Keratinocyte (primary cell): Measurements from ENCODE around the gene PNCK. TPM values are rescaled to one million over a fixed set of nuclear protein-coding genes. Genes with fewer than 3 reads are reported as not detected.
"Not testable (repeated sequence)": the region's sequence is repeated elsewhere in the genome, so short reads cannot be mapped to it uniquely, and the experiment has no call there.

ENCODE experiments used
- DNase-seq: peaks from one replicate; pipeline ENCODE4 v3.0.0-alpha.2; 2011; ENCODE audit warnings: low read depth, missing footprints, low spot score
- FAIRE-seq: peaks from 2 replicates; lab custom pipeline; 2011; peaks lifted over from hg19 to GRCh38; lab: Jason Lieb, UNC
- H2AFZ ChIP-seq: 2 replicates; pipeline ENCODE4 v1.6.0; 2012; ENCODE audit warnings: low read length, control low read depth, inconsistent platforms; ENCODE audit not compliant: control insufficient read depth
- H3K27ac ChIP-seq: 2 replicates; pipeline ENCODE4 v1.5.1; 2011; ENCODE audit warnings: low read length; ENCODE audit not compliant: control insufficient read depth, insufficient read depth
- H3K27me3 ChIP-seq: 3 replicates; pipeline ENCODE4 v1.6.0; 2011; ENCODE audit warnings: low read length; ENCODE audit not compliant: control insufficient read depth, insufficient read depth; ENCODE audit errors: extremely low read depth
- H3K36me3 ChIP-seq, 2 experiments: 2 replicates in 1 of 2; 3 replicates in 1 of 2; pipeline ENCODE4 v1.5.1; 2011; ENCODE audit warnings: low read length in 2 of 2, mild to moderate bottlenecking in 1 of 2; ENCODE audit not compliant: control insufficient read depth in 2 of 2, insufficient read depth in 2 of 2; ENCODE audit errors: extremely low read depth in 1 of 2
- H3K4me1 ChIP-seq: 3 replicates; pipeline ENCODE4 v1.5.1; 2011; ENCODE audit warnings: low read length; ENCODE audit not compliant: control insufficient read depth, insufficient read depth; ENCODE audit errors: extremely low read depth
- H3K4me2 ChIP-seq: 3 replicates; pipeline ENCODE4 v1.6.0; 2011; ENCODE audit warnings: low read depth, low read length; ENCODE audit not compliant: control insufficient read depth, insufficient read depth; ENCODE audit errors: extremely low read depth
- H3K4me3 ChIP-seq, 3 experiments: fragments of 200-600 bp in 1 of 3; sonication (generic) in 1 of 3; 2 replicates in 2 of 3; 3 replicates in 1 of 3; pipeline ENCODE4 v1.5.1; 2011 to 2016; ENCODE audit warnings: low read length in 3 of 3, mild to moderate bottlenecking in 3 of 3, control low read depth in 2 of 3, inconsistent platforms in 1 of 3, low read depth in 1 of 3, mixed read lengths in 1 of 3, mixed run types in 1 of 3, moderate library complexity in 1 of 3; ENCODE audit not compliant: control insufficient read depth in 2 of 3, insufficient read depth in 2 of 3; ENCODE audit errors: extremely low read depth in 1 of 3
- H3K79me2 ChIP-seq: 2 replicates; pipeline ENCODE4 v1.6.0; 2012; ENCODE audit warnings: low read length; ENCODE audit not compliant: control insufficient read depth, insufficient read depth
- H3K9ac ChIP-seq: 3 replicates; pipeline ENCODE4 v1.6.0; 2011; ENCODE audit warnings: low read length; ENCODE audit not compliant: control insufficient read depth, insufficient read depth; ENCODE audit errors: extremely low read depth
- H3K9me1 ChIP-seq: 3 replicates; pipeline ENCODE4 v1.6.0; 2011; ENCODE audit warnings: low read length; ENCODE audit not compliant: control insufficient read depth, insufficient read depth; ENCODE audit errors: extremely low read depth
- H3K9me3 ChIP-seq: 2 replicates; pipeline ENCODE4 v1.5.1; 2012; ENCODE audit warnings: low read depth, low read length; ENCODE audit not compliant: control insufficient read depth
- H4K20me1 ChIP-seq: 3 replicates; pipeline ENCODE4 v1.6.0; 2011; ENCODE audit warnings: low read length; ENCODE audit not compliant: control insufficient read depth, insufficient read depth; ENCODE audit errors: extremely low read depth
- CTCF ChIP-seq, 3 experiments: IDR thresholded peaks in 1 of 3; conservative IDR thresholded peaks in 1 of 3; optimal IDR thresholded peaks in 1 of 3; 2 replicates in 2 of 3; 3 replicates in 1 of 3; pipeline versions ENCODE3 to v1.5.1; 2011; ENCODE audit warnings: low read length in 3 of 3, mild to moderate bottlenecking in 3 of 3, moderate library complexity in 2 of 3, control low read depth in 1 of 3, inconsistent platforms in 1 of 3; ENCODE audit not compliant: insufficient read depth in 2 of 3; ENCODE audit errors: extremely low read depth in 1 of 3
- EZH2 ChIP-seq: IDR thresholded peaks from one replicate; pipeline ENCODE4 v1.6.1; 2012; ENCODE audit warnings: inconsistent platforms, mild to moderate bottlenecking, low read length, moderate library complexity
- dilution Hi-C: fragments of 300-500 bp; cut with MboI; formaldehyde crosslinking; loops from one replicate; pipeline ENCODE4 v1.7.0; 2020; ENCODE audit warnings: low sequenced_read_pairs; ENCODE audit not compliant: extremely low pct_ligation_motif_present
- polyA plus RNA-seq, 5 experiments: library from polyadenylated mRNA; depleted of rRNA in 3 of 5; stranded (reverse) in 3 of 5; stranded (forward) in 1 of 5; unstranded in 1 of 5; fragments of >200 nt; gene quantifications; 1 replicate in 1 of 5; 2 replicates in 3 of 5; 3 replicates in 1 of 5; pipeline versions ENCODE4 v1.2.1 to v1.2.3, GENCODE V29; 2011 to 2012; ENCODE audit warnings: missing spikeins in 2 of 5, low read depth in 1 of 5, low replicate concordance in 1 of 5

Gene PNCK
- polyA plus RNA-seq, 1 donor (not counting 4 experiments of a cell fraction or from before 2014, with no cell fraction given) = 0.24 TPM

DNA sequence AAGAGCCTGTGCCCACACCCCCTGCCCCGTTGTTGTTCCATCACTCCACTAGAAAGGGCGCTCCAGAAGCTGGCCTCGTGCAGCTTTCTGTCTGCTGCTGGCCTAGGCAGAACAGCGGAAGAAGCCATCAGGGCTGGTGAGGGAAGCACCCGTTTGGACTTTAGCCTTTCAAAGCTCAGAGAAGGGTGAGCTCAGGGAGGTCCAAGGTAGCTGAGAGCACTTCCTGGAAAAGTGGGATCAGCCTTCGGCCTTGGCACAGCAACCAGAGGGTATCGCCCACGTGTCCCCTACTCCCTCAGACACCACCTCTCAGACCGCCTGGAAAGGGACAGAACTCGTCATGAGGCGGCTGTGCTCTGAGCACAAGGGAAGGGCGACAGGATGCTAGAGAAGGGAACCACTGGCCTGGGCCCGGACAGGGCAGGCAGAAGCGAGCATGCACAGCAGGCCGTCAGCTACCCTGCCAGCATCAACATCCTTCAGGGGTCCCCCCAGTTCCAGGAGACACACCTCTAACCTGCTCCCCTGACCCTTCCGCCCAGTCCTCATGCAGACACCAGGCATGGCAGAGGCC, 25.7 kb upstream of the PNCK start:
- H3K9me1 ChIP-seq, FAIRE-seq, H3K36me3 ChIP-seq, H2AFZ ChIP-seq, H3K9me3 ChIP-seq, DNase-seq, H4K20me1 ChIP-seq, H3K27me3 ChIP-seq, H3K79me2 ChIP-seq, H3K9ac ChIP-seq, dilution Hi-C loops, H3K4me3 ChIP-seq, H3K27ac ChIP-seq, H3K4me2 ChIP-seq: not testable (repeated sequence)
- H3K4me1 ChIP-seq = peaks cover 12% of the 10 kb centered on the region

DNA sequence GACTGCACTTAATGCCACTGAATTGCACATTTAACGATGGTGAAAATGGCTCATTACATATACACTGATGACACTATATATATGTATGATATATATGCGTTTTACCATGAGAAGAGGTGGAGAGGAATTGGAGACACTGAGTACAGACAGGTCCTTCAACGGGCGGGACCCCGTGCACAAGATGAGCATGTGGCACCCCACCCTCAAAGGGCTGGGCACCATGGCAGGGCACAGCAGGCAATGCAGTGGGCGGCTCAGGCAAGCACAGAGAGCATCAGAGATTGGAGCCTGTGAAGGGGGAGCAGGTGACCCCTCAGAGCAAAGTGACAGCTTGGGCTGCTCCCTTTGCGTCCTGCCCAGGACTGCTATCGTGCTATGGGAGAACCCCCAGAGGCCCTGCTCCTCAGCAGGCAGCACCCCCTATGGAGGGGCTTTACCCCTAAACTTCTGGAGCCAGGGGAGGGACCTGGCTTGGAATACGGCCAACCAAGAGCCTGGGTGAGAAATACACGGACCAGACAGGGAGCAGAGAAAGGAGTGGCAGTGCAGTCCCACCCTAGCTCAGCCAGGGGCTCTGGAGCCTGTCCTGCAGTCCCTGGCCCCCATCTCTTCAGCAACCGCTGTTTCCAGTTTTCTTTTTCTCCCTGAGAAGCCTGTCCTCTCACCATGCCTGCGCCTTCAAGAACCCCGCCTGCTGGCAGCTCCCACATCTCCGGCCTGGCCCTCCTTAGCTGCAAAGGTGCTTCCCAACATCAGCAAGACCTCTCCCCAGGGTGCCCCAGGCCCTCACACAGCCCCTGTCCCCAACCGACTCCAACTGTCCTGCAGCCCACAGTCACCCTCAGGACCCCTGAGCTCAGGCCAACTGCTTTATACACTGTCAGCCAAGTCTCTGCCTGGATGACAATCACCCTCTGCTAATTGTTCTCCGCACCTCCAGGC, 24.6 kb upstream of the PNCK start:
- no peak for FAIRE-seq

GRCh38 chrX:153696986-153697722, 23.5 kb upstream of the PNCK start:
- H3K9ac ChIP-seq, H3K9me1 ChIP-seq, H3K4me1 ChIP-seq, H3K4me2 ChIP-seq, H3K36me3 ChIP-seq, H3K4me3 ChIP-seq, dilution Hi-C loops, H3K79me2 ChIP-seq, H3K27ac ChIP-seq, H3K9me3 ChIP-seq, H2AFZ ChIP-seq, H3K27me3 ChIP-seq, DNase-seq, H4K20me1 ChIP-seq, FAIRE-seq: not testable (repeated sequence)

More for the DNA sequence above, 24.6 kb upstream of the PNCK start:
- H3K4me3 ChIP-seq = no peak overlapping the region
- no peak for DNase-seq
- no peaks in the 10 kb centered on the region for H3K79me2 ChIP-seq
- peaks cover 0 to 7% of the 10 kb centered on the region in 2 experiments for H3K36me3 ChIP-seq
- no peak overlapping the region for H3K4me2 ChIP-seq
- no peaks in the 10 kb centered on the region for H3K9me3 ChIP-seq
- TF ChIP-seq EZH2 (no peak), CTCF (optimal IDR thresholded peaks at IDR 0.05 in 1 of 3, IDR thresholded peaks at IDR 0.05 in 1 of 3, conservative IDR thresholded peaks at IDR 0.05 in 1 of 3; ENCODE audit: extremely low read depth in 1 of 3, insufficient read depth in 2 of 3, low read length in 3 of 3) (no peak)
- no peaks in the 10 kb centered on the region for H4K20me1 ChIP-seq
- no peak overlapping the region for H3K27ac ChIP-seq
- no peak overlapping the region for H2AFZ ChIP-seq
- H3K27me3 ChIP-seq = no peaks in the 10 kb centered on the region
- H3K9me1 ChIP-seq = no peaks in the 10 kb centered on the region
- H3K4me1 ChIP-seq = peaks cover 1% of the 10 kb centered on the region
- dilution Hi-C loops = no loop called here
- no peak overlapping the region for H3K9ac ChIP-seq

- H3K4me3 ChIP-seq, H3K9me3 ChIP-seq, DNase-seq, H3K4me1 ChIP-seq, FAIRE-seq, H3K9me1 ChIP-seq, dilution Hi-C loops, H3K36me3 ChIP-seq, H3K27ac ChIP-seq, H3K4me2 ChIP-seq, H3K79me2 ChIP-seq, H3K27me3 ChIP-seq, H3K9ac ChIP-seq, H4K20me1 ChIP-seq, H2AFZ ChIP-seq: not testable (repeated sequence)
These were observed 22.9 kb upstream of the PNCK start for GRCh38 chrX:153696538-153696937.
